Measurements from ENCODE around the gene UTF1. TPM values are rescaled to one million over a fixed set of nuclear protein-coding genes. Genes with fewer than 3 reads are reported as not detected.

The UTF1 gene
- total RNA-seq, 2 experiments from 2014 or later = not detected

- TF ChIP-seq CTCF (IDR thresholded peaks at IDR 0.05) = no peak
- DNase-seq (no peak), ATAC-seq (no peak)
- POLR2A ChIA-PET = no interaction called here
- Mint-ChIP-seq H3K9me3 (no peaks in the 10 kb centered on the region), H3K27me3 (no peaks in the 10 kb centered on the region), H3K4me1 (ENCODE audit: low read depth) (no peaks in the 10 kb centered on the region), H3K4me3 (no peak overlapping the region), H3K36me3 (ENCODE audit: low read depth) (no peaks in the 10 kb centered on the region), H3K27ac (no peak overlapping the region)
- intact Hi-C loops (cut with micrococcal nuclease) = no loop called here
- CTCF ChIA-PET = no interaction called here
Observed at GRCh38 chr10:133187906-133188681, 41.9 kb upstream of the UTF1 start.

DNA sequence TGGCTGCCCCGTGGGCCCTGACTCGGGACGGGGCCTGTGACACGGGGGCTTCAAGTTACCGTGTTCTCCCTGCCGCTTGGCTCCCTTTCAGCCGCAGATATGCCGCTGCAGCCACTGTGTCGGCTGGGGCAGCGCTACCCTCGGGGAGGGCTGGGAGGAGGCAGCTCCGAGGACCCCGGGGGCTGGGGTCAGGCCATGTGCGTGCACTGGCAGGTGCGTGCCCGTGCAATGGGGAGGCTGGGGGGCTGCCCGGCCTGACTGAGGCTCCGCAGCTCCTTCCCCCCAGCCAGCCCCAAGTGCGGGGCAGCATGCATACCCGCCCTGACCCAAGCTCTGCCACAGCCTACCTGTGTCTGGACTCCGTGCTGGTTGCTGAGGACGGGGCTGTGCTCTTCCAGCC lies 40.8 kb upstream of the UTF1 start:
- DNase-seq (no peak), ATAC-seq (no peak)
- peaks cover 1% of the 10 kb centered on the region for H3K27me3 Mint-ChIP-seq
- no peak overlapping the region for H3K4me3 Mint-ChIP-seq
- ChIA-PET POLR2A (no interaction called here), CTCF (no interaction called here)
- H3K9me3 Mint-ChIP-seq = peaks cover 4% of the 10 kb centered on the region
- TF ChIP-seq CTCF (IDR thresholded peaks at IDR 0.05) = no peak
- H3K4me1 Mint-ChIP-seq (ENCODE audit: low read depth) = no peaks in the 10 kb centered on the region
- no peak overlapping the region for H3K27ac Mint-ChIP-seq
- intact Hi-C loops (cut with micrococcal nuclease) = no loop called here
- no peaks in the 10 kb centered on the region for H3K36me3 Mint-ChIP-seq (ENCODE audit: low read depth)

GRCh38 chr10:133189726-133190125 lies 40.3 kb upstream of the UTF1 start:
- no peak overlapping the region for H3K4me3 Mint-ChIP-seq
- peaks cover 4% of the 10 kb centered on the region for H3K9me3 Mint-ChIP-seq
- ATAC-seq (no peak), DNase-seq (no peak)
- no peaks in the 10 kb centered on the region for H3K36me3 Mint-ChIP-seq (ENCODE audit: low read depth)
- CTCF ChIA-PET = no interaction called here
- H3K27ac Mint-ChIP-seq = no peak overlapping the region
- no peak for TF ChIP-seq CTCF (IDR thresholded peaks at IDR 0.05)
- intact Hi-C loops (cut with micrococcal nuclease) = no loop called here
- peaks cover 1% of the 10 kb centered on the region for H3K27me3 Mint-ChIP-seq
- H3K4me1 Mint-ChIP-seq (ENCODE audit: low read depth) = no peaks in the 10 kb centered on the region
- POLR2A ChIA-PET = no interaction called here

- no peak overlapping the region for H3K27ac Mint-ChIP-seq
- ChIA-PET POLR2A (no interaction called here), CTCF (no interaction called here)
- DNase-seq (no peak), ATAC-seq (no peak)
- H3K36me3 Mint-ChIP-seq (ENCODE audit: low read depth) = no peaks in the 10 kb centered on the region
- H3K9me3 Mint-ChIP-seq = peaks cover 4% of the 10 kb centered on the region
- H3K4me3 Mint-ChIP-seq = no peak overlapping the region
- no peak for TF ChIP-seq CTCF (IDR thresholded peaks at IDR 0.05)
- H3K27me3 Mint-ChIP-seq = peaks cover 1% of the 10 kb centered on the region
- no peaks in the 10 kb centered on the region for H3K4me1 Mint-ChIP-seq (ENCODE audit: low read depth)
- intact Hi-C loops (cut with micrococcal nuclease) = no loop called here
Observed at GRCh38 chr10:133190225-133190624, 39.8 kb upstream of the UTF1 start.

GRCh38 chr10:133191651-133192050 lies 38.4 kb upstream of the UTF1 start:
- intact Hi-C loops (cut with micrococcal nuclease) = no loop called here
- Mint-ChIP-seq H3K4me3 (no peak overlapping the region), H3K4me1 (ENCODE audit: low read depth) (no peaks in the 10 kb centered on the region)

More at GRCh38 chr10:133191651-133192050, 38.4 kb upstream of the UTF1 start:
- Mint-ChIP-seq H3K27me3 (peaks cover 1% of the 10 kb centered on the region), H3K36me3 (ENCODE audit: low read depth) (no peaks in the 10 kb centered on the region), H3K27ac (no peak overlapping the region), H3K9me3 (peaks cover 4% of the 10 kb centered on the region)
- CTCF ChIA-PET = no interaction called here
- POLR2A ChIA-PET = no interaction called here
- TF ChIP-seq CTCF (IDR thresholded peaks at IDR 0.05) = no peak
- DNase-seq (no peak), ATAC-seq (no peak)

Data from activated CD8-positive, alpha-beta T cell treated with anti-CD3 and anti-CD28 coated beads for 36 hours (primary cell).